IPS-18c (cell line): ENCODE results near the gene RNF224.
A peak's percentile ranks its signal among the peaks of the same experiment; 100 is the strongest.
"Not testable (repeated sequence)": the region's sequence is repeated elsewhere in the genome, so short reads cannot be mapped to it uniquely, and the experiment has no call there.

Source experiments
- H3K4me3 ChIP-seq: 2 replicates; pipeline ENCODE4 v1.7.0; 2013; ENCODE audit warnings: low read depth, mild to moderate bottlenecking, low read length, moderate library complexity; ENCODE audit not compliant: insufficient read depth
- H3K9me3 ChIP-seq: one replicate; pipeline ENCODE4 v1.6.1; 2013; ENCODE audit warnings: mild to moderate bottlenecking, low read length, moderate library complexity; ENCODE audit not compliant: control insufficient read depth, insufficient read depth

The RNF224 gene

GRCh38 chr9:137242269-137243203 is 15.2 kb downstream of the RNF224 start:
- Histone ChIP-seq H3K9me3 (no peaks in the 10 kb centered on the region), H3K4me3 (peak overlapping the region; percentile 84)

DNA sequence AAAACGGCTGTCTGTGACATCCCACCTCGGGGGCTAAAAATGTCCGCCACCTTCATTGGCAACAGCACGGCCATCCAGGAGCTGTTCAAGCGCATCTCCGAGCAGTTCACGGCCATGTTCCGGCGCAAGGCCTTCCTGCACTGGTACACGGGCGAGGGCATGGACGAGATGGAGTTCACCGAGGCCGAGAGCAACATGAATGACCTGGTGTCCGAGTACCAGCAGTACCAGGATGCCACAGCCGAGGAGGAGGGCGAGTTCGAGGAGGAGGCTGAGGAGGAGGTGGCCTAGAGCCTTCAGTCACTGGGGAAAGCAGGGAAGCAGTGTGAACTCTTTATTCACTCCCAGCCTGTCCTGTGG is 15.9 kb downstream of the RNF224 start:
- H3K4me3 ChIP-seq, H3K9me3 ChIP-seq: not testable (repeated sequence)

- Histone ChIP-seq H3K4me3 (no peak overlapping the region), H3K9me3 (peaks cover 2% of the 10 kb centered on the region)
Measured at GRCh38 chr9:137243626-137244485, 16.6 kb downstream of the RNF224 start.

DNA sequence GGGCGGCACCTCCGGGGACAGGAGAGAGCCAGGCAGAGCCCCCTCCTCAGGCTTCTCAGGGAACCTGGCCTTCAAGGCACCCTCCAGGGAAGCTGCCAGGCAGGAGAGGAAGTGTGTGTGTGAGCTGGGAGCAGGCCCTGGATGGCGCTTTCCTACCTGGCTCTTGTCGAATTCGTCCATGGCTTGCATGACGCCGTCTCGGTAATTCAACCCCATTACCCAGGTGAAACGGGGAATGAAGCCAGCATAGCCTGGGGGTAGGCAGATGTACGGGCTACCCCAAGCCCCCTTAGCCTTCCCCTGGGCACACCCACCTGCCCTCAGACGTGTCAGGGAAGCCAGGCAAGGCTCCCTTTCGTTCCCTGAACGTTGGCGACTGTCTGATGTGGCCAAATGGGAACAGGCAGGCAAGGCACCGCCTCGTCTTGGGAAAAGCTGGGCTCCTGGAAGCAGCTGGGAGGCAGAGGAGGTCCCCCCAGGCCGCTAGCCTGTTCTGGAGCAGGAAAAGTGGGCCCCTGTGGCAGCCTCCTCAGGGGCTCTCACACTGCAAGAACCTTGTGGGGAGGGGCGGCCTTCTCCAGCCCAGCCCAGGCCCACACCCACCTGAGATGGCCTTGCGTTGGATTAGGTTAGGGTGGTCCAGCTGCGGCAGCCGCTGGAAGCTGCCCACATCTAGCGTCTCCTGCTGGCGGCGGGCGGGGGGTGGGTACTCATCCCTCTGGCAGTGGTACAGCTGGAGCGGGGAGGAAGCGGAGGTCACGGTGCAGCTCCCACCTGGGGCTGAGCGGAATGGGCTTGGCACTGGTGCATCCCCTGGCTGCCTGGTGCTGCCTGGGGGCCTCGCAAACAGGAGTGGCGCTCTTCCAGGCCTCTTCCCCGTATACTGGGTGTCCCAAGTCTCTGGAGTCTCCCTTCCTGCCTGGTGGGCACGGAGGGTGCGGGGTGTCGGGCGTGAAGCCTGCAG is 17.5 kb downstream of the RNF224 start:
- Histone ChIP-seq H3K9me3 (peaks cover 2% of the 10 kb centered on the region), H3K4me3 (no peak overlapping the region)

GRCh38 chr9:137245450-137246421 is 18.4 kb downstream of the RNF224 start:
- peaks cover 2% of the 10 kb centered on the region for H3K9me3 ChIP-seq
- no peak overlapping the region for H3K4me3 ChIP-seq

GRCh38 chr9:137247135-137247915 is 20.0 kb downstream of the RNF224 start:
- Histone ChIP-seq H3K9me3 (peaks cover 2% of the 10 kb centered on the region), H3K4me3 (no peak overlapping the region)

DNA sequence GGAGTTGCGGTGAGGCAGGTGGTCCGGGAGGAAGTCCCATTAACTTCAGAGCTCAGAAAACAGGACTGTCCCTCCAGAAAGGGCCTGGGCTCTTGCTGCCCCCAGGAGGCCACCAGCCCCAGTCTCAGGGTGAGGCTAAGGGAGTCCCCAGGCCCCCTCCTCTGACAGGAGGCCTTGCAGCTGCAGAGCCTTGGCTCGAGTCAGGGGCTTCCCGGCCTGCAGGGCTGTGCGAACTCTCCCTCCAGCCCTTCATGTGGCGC is 20.5 kb downstream of the RNF224 start:
- H3K4me3 ChIP-seq: no peak overlapping the region
- peaks cover 2% of the 10 kb centered on the region for H3K9me3 ChIP-seq

DNA sequence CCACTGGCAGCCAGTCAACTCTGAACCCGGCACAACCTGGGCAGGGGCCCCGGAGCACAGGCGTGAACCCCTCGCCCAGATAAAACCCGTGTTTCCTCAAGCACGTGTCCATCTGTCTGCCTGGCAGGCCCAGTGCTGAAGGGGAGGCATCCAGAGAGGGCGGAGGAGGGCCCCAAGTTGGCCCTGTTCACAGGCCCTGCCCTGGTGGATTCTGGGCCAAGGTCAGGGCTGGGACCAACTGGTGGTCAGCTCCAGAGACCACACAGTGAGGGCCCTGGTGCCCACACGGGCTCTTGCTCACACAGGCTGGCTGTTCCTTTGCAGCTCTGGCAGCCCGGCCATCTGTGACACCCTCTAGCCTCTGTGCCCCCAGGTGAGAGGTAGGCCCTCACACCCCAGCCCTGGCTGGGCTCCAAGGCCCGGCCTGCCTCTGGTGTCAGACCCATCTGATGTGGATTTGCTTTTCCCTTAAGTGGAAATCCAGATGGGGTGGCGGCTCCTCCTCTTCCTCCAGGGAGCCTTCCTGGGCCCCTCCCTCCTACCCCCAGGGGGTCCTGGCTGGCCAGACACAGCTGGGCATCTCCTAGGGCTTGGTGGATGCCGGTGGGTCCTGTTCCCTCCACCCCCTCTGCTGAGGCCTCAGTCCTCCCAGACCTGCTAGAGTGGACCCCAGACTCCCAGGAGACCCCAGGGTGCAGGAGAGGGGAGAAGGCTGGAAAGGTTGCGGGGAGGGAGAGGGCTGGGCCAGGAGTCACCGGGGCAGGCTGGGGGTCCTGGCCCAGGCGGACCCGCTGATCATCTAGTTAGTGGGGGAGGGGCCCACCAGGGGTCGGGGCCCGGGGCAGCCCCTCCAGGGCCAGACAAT is 23.3 kb downstream of the RNF224 start:
- Histone ChIP-seq H3K4me3 (no peak overlapping the region), H3K9me3 (peaks cover 2% of the 10 kb centered on the region)

- H3K9me3 ChIP-seq: peaks cover 2% of the 10 kb centered on the region
- H3K4me3 ChIP-seq: no peak within 1 kb of the TSS
Measured at GRCh38 chr9:137251194-137251461, 23.8 kb downstream of the RNF224 start, which contains the start of gene STPG3. Gene STPG3 (plus strand): TSS chr9:137251286. CDS start chr9:137251287, 1 bp downstream.

GRCh38 chr9:137251490-137252268 is 24.4 kb downstream of the RNF224 start:
- Histone ChIP-seq H3K4me3 (no peak overlapping the region), H3K9me3 (peaks cover 2% of the 10 kb centered on the region)

- Histone ChIP-seq H3K9me3 (peaks cover 2% of the 10 kb centered on the region), H3K4me3 (no peak overlapping the region)
Measured at GRCh38 chr9:137252555-137253506, 25.5 kb downstream of the RNF224 start.

DNA sequence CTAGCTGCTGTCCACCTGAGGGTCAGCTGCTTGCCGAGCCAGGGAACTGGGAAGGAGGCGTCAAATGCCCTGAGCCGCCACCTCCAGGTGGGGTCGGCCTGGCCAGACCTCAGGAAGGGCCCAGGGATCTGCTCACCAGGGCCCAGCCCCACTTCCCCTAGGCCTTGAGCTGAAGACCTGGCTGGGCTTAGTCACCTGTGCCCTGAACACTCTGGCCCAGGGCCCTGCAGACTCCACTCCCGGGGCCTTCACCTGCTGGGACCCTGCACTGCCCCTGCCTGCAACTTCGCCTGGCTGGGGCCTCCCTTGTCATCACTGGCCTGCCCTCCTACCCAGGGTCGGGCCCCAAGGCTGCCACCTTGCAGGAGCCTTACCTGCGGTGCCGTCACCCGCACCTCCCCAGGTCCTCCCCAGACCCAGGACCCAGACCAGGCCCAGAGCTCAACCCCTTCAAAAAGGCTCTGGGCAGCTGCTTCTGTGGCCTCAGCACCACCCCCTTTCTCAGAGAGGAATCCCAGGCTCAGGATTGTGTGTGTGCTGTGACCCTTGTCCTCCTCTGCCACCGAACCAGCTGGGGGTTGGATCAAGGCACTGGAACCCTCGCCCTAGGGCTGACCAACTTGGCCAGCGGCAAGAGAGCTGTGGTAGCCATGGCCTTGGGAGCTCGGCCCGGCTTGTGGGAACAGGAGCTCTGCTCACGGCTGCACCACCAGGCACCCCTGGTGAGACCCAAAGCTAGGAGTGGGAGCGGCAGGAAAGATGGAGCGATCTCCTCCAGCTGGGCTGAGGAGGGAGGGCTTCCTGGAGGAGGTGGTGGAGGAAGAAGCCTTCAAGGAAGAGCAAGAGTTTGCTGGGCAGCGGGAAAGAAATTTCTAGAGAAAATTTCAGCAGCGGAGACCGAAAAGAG is 26.7 kb downstream of the RNF224 start:
- Histone ChIP-seq H3K4me3 (peak overlapping the region; percentile 76), H3K9me3 (no peaks in the 10 kb centered on the region)
